ENCODE data around the gene ADIRF. TPM values are rescaled to one million over a fixed set of nuclear protein-coding genes. Genes with fewer than 3 reads are reported as not detected.

The ADIRF gene
- polyA plus RNA-seq, 1 donor from 2014 or later: not detected

GRCh38 chr10:86945361-86946212 is 22.7 kb upstream of the ADIRF start:
- Histone ChIP-seq H3K9me2 (ENCODE audit: insufficient read depth, low read length) (no peaks in the 10 kb centered on the region), H3K9me3 (ENCODE audit: low read length) (no peaks in the 10 kb centered on the region), H3K79me2 (replicated peaks; ENCODE audit: insufficient read depth, low read length) (no peaks in the 10 kb centered on the region), H3K9ac (ENCODE audit: low read length) (no peak overlapping the region), H4K20me1 (ENCODE audit: insufficient read depth) (no peaks in the 10 kb centered on the region), H3K27me3 (ENCODE audit: insufficient read depth, low read depth, low read length) (no peaks in the 10 kb centered on the region), H3F3A (ENCODE audit: insufficient read depth, low read length, poor library complexity, severe bottlenecking) (no peaks in the 10 kb centered on the region), H3K36me3 (ENCODE audit: insufficient read depth, low read length) (no peaks in the 10 kb centered on the region), H3K4me3 (ENCODE audit: low read length) (no peak overlapping the region), H3K27ac (ENCODE audit: low read length) (no peak overlapping the region), H2AFZ (ENCODE audit: low read depth, low read length) (no peak overlapping the region), H3K4me2 (ENCODE audit: low read length) (no peak overlapping the region)
- TF ChIP-seq REST (IDR thresholded peaks at IDR 0.05; ENCODE audit: borderline replicate concordance) (no peak), MXI1 (conservative IDR thresholded peaks at IDR 0.05; ENCODE audit: poor library complexity, severe bottlenecking) (no peak), POLR2AphosphoS5 (IDR thresholded peaks at IDR 0.05) (no peak), SMC3 (conservative IDR thresholded peaks at IDR 0.05; ENCODE audit: poor library complexity) (no peak), TAF1 (IDR thresholded peaks at IDR 0.05; ENCODE audit: low read depth) (no peak), RAD21 (conservative IDR thresholded peaks at IDR 0.05) (no peak), CTCF (IDR thresholded peaks at IDR 0.05; ENCODE audit: poor library complexity, severe bottlenecking) (no peak)

GRCh38 chr10:86946213-86947155 is 21.8 kb upstream of the ADIRF start:
- Histone ChIP-seq H3K36me3 (ENCODE audit: insufficient read depth, low read length) (no peaks in the 10 kb centered on the region), H3K9me2 (ENCODE audit: insufficient read depth, low read length) (no peaks in the 10 kb centered on the region), H3K27me3 (ENCODE audit: insufficient read depth, low read depth, low read length) (no peaks in the 10 kb centered on the region), H3K4me3 (ENCODE audit: low read length) (no peak overlapping the region), H4K20me1 (ENCODE audit: insufficient read depth) (no peaks in the 10 kb centered on the region), H3K9me3 (ENCODE audit: low read length) (no peaks in the 10 kb centered on the region), H3K9ac (ENCODE audit: low read length) (no peak overlapping the region), H3K79me2 (replicated peaks; ENCODE audit: insufficient read depth, low read length) (no peaks in the 10 kb centered on the region), H3K4me2 (ENCODE audit: low read length) (no peak overlapping the region), H3F3A (ENCODE audit: insufficient read depth, low read length, poor library complexity, severe bottlenecking) (no peaks in the 10 kb centered on the region), H2AFZ (ENCODE audit: low read depth, low read length) (no peak overlapping the region), H3K27ac (ENCODE audit: low read length) (no peak overlapping the region)
- TF ChIP-seq TAF1 (IDR thresholded peaks at IDR 0.05; ENCODE audit: low read depth): no peak
- no peak for TF ChIP-seq REST (IDR thresholded peaks at IDR 0.05; ENCODE audit: borderline replicate concordance)
- TF ChIP-seq MXI1 (conservative IDR thresholded peaks at IDR 0.05; ENCODE audit: poor library complexity, severe bottlenecking): no peak
- TF ChIP-seq EZH2 (IDR thresholded peaks at IDR 0.05; ENCODE audit: borderline replicate concordance, insufficient read depth, low read length, poor library complexity, severe bottlenecking): no peak
- no peak for TF ChIP-seq CTCF (IDR thresholded peaks at IDR 0.05; ENCODE audit: poor library complexity, severe bottlenecking)
- no peak for TF ChIP-seq POLR2AphosphoS5 (IDR thresholded peaks at IDR 0.05)
- TF ChIP-seq RAD21 (conservative IDR thresholded peaks at IDR 0.05): no peak
- no peak for TF ChIP-seq SMC3 (conservative IDR thresholded peaks at IDR 0.05; ENCODE audit: poor library complexity)
- no peak for TF ChIP-seq EP300 (conservative IDR thresholded peaks at IDR 0.05; ENCODE audit: poor library complexity, severe bottlenecking)
